ENCODE data around the gene CECR2.

DNA sequence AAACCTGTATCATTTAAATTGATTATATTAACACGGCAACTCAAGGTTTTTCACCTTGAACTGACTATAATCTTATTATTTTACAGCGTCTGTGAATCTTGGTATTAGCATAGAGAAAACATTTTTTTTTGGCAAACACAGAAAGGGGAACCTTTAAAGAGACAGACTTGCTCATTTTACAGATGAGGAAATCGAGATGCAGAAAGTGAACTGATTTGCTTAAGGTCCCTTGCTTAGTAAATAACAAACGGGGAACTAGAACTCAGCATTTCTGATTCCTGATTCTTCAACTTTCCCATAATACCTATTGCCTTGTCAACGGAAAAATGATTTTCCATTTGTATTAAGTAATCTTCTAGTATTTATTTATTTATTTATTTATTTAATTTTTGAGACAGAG, 33.2 kb upstream of the CECR2 start:
- TF ChIP-seq ZFP30 (CRISPR knock-in tag; IDR thresholded peaks at IDR 0.05) (no peak), ARNTL (CRISPR knock-in tag; IDR thresholded peaks at IDR 0.05; ENCODE audit: borderline replicate concordance, low read depth) (no peak), GLIS3 (CRISPR knock-in tag; IDR thresholded peaks at IDR 0.05) (no peak), PPARA (CRISPR knock-in tag; IDR thresholded peaks at IDR 0.05; ENCODE audit: borderline replicate concordance) (no peak), RARB (CRISPR knock-in tag; IDR thresholded peaks at IDR 0.05) (no peak), SNAI2 (CRISPR knock-in tag; IDR thresholded peaks at IDR 0.05) (no peak)
- TF ChIP-seq, protein P1, sequence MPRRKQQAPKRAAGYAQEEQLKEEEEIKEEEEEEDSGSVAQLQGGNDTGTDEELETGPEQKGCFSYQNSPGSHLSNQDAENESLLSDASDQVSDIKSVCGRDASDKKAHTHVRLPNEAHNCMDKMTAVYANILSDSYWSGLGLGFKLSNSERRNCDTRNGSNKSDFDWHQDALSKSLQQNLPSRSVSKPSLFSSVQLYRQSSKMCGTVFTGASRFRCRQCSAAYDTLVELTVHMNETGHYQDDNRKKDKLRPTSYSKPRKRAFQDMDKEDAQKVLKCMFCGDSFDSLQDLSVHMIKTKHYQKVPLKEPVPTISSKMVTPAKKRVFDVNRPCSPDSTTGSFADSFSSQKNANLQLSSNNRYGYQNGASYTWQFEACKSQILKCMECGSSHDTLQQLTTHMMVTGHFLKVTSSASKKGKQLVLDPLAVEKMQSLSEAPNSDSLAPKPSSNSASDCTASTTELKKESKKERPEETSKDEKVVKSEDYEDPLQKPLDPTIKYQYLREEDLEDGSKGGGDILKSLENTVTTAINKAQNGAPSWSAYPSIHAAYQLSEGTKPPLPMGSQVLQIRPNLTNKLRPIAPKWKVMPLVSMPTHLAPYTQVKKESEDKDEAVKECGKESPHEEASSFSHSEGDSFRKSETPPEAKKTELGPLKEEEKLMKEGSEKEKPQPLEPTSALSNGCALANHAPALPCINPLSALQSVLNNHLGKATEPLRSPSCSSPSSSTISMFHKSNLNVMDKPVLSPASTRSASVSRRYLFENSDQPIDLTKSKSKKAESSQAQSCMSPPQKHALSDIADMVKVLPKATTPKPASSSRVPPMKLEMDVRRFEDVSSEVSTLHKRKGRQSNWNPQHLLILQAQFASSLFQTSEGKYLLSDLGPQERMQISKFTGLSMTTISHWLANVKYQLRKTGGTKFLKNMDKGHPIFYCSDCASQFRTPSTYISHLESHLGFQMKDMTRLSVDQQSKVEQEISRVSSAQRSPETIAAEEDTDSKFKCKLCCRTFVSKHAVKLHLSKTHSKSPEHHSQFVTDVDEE (CRISPR knock-in tag; IDR thresholded peaks at IDR 0.05) = no peak
- TF ChIP-seq, protein P2, sequence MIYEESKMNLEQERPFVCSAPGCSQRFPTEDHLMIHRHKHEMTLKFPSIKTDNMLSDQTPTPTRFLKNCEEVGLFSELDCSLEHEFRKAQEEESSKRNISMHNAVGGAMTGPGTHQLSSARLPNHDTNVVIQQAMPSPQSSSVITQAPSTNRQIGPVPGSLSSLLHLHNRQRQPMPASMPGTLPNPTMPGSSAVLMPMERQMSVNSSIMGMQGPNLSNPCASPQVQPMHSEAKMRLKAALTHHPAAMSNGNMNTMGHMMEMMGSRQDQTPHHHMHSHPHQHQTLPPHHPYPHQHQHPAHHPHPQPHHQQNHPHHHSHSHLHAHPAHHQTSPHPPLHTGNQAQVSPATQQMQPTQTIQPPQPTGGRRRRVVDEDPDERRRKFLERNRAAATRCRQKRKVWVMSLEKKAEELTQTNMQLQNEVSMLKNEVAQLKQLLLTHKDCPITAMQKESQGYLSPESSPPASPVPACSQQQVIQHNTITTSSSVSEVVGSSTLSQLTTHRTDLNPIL (CRISPR knock-in tag; IDR thresholded peaks at IDR 0.05; ENCODE audit: low read depth) = no peak

Data from SK-N-SH treated with all-trans-retinoic acid at 6 μM for 48 hours (cell line).